HepG2 (cell line): ENCODE data around the gene AMBRA1. TPM values are rescaled to one million over a fixed set of nuclear protein-coding genes. Genes with fewer than 3 reads are reported as not detected.
A peak's percentile ranks its signal among the peaks of the same experiment; 100 is the strongest.

ENCODE experiments used
- AHR ChIP-seq: IDR thresholded peaks from 2 replicates; pipeline ENCODE4 v1.6.1; 2018; ENCODE audit warnings: missing genetic modification reagents, missing compliant biosample characterization
- ARNTL ChIP-seq: sonication (generic); formaldehyde crosslinking; IDR thresholded peaks from 2 replicates; pipeline ENCODE4 v1.4.0; 2020; ENCODE audit warnings: mild to moderate bottlenecking, missing genetic modification reagents
- BHLHE40 ChIP-seq: IDR thresholded peaks from 2 replicates; pipeline ENCODE4 v1.6.1; 2011; ENCODE audit warnings: low read length, improper control_type of control experiment
- FOXP4 ChIP-seq: sonication (generic); formaldehyde crosslinking; IDR thresholded peaks from 2 replicates; pipeline ENCODE4 v1.4.0; 2020; ENCODE audit warnings: missing genetic modification reagents
- KAT2B ChIP-seq: fragments of 150-350 bp; IDR thresholded peaks from 2 replicates; pipeline ENCODE4 v1.6.1; 2014; ENCODE audit warnings: low read depth, low read length, borderline replicate concordance
- KDM5A ChIP-seq: fragments of 200-600 bp; sonication (generic); IDR thresholded peaks from 2 replicates; pipeline ENCODE4 v1.7.0; 2018; ENCODE audit warnings: antibody characterized with exemption, mild to moderate bottlenecking, low read length, borderline replicate concordance
- MIER2 ChIP-seq: IDR thresholded peaks from 2 replicates; pipeline ENCODE4 v1.6.1; 2016; ENCODE audit warnings: missing biosample characterization, missing genetic modification reagents
- NCOA1 ChIP-seq: sonication (generic); formaldehyde crosslinking; IDR thresholded peaks from 2 replicates; pipeline ENCODE4 v1.9.0; 2021; ENCODE audit warnings: missing genetic modification reagents
- PRDM15 ChIP-seq: sonication (generic); formaldehyde crosslinking; IDR thresholded peaks from 2 replicates; pipeline ENCODE4 v1.4.0; 2020; ENCODE audit warnings: missing genetic modification reagents
- REL ChIP-seq: sonication (generic); formaldehyde crosslinking; conservative IDR thresholded peaks from 2 replicates; pipeline ENCODE4 v1.8.0; 2022; ENCODE audit warnings: mild to moderate bottlenecking, missing genetic modification reagents, moderate library complexity
- RXRA ChIP-seq: sonication (generic); formaldehyde crosslinking; IDR thresholded peaks from 2 replicates; pipeline ENCODE4 v1.5.1; 2020; ENCODE audit warnings: missing genetic modification reagents
- SALL1 ChIP-seq: sonication (generic); formaldehyde crosslinking; IDR thresholded peaks from 2 replicates; pipeline ENCODE4 v1.8.0; 2022; ENCODE audit warnings: mild to moderate bottlenecking, missing genetic modification reagents
- SMAD1 ChIP-seq: sonication (generic); formaldehyde crosslinking; IDR thresholded peaks from 2 replicates; pipeline ENCODE4 v1.4.0; 2020; ENCODE audit warnings: missing genetic modification reagents, low read depth, mild to moderate bottlenecking, borderline replicate concordance
- TERF1 ChIP-seq: sonication (generic); formaldehyde crosslinking; IDR thresholded peaks from 2 replicates; pipeline ENCODE4 v1.8.0; 2022; ENCODE audit warnings: mild to moderate bottlenecking, missing genetic modification reagents, moderate library complexity
- ZFY ChIP-seq: sonication (generic); formaldehyde crosslinking; IDR thresholded peaks from 2 replicates; pipeline ENCODE4 v1.4.0; 2020; ENCODE audit warnings: missing genetic modification reagents
- ZNF678 ChIP-seq: sonication (generic); formaldehyde crosslinking; IDR thresholded peaks from 2 replicates; pipeline ENCODE4 v1.4.0; 2020; ENCODE audit warnings: mild to moderate bottlenecking, missing genetic modification reagents
- ZNF761 ChIP-seq: sonication (generic); formaldehyde crosslinking; conservative IDR thresholded peaks from 2 replicates; pipeline ENCODE4 v1.4.0; 2020; ENCODE audit warnings: mild to moderate bottlenecking, missing genetic modification reagents
- ZNF782 ChIP-seq: sonication (generic); formaldehyde crosslinking; IDR thresholded peaks from 2 replicates; pipeline ENCODE4 v1.4.0; 2020; ENCODE audit warnings: missing genetic modification reagents, mild to moderate bottlenecking, borderline replicate concordance
- ZSCAN9 ChIP-seq: IDR thresholded peaks from 2 replicates; pipeline ENCODE4 v1.6.1; 2016; ENCODE audit warnings: borderline replicate concordance
- polyA plus RNA-seq, 8 experiments: library from polyadenylated mRNA; depleted of rRNA in 3 of 8; stranded (reverse) in 7 of 8; unstranded in 1 of 8; fragments of >200 nt; fragmentation: Illumina TruSeq in 4 of 8; extraction: Trizol in 4 of 8; gene quantifications; 2 replicates each; pipeline versions ENCODE4 v1.2.1 to v1.2.3, GENCODE V29; 2011 to 2016; ENCODE audit warnings: low read depth in 4 of 8, missing spikeins in 1 of 8, mixed read lengths in 1 of 8; ENCODE audit not compliant: insufficient read depth in 1 of 8
- total RNA-seq, 5 experiments: library from RNA; depleted of rRNA; stranded (reverse); fragments of >200 nt; fragmentation: Illumina TruSeq; extraction: Trizol; gene quantifications; 2 replicates each; pipeline ENCODE4 v1.2.3, GENCODE V29; 2016; ENCODE audit warnings: low read depth in 1 of 5
- TF ChIP-seq, protein P1 (sequence below): sonication (generic); formaldehyde crosslinking; IDR thresholded peaks from 2 replicates; pipeline ENCODE4 v1.4.0; 2020; ENCODE audit warnings: mild to moderate bottlenecking, missing genetic modification reagents
- TF ChIP-seq, protein P2 (sequence below): sonication (generic); formaldehyde crosslinking; IDR thresholded peaks from 2 replicates; pipeline ENCODE4 v1.4.0; 2020; ENCODE audit warnings: missing genetic modification reagents

Gene AMBRA1
- total and polyA plus RNA-seq, 2 of the 13 experiments (the other 11 are each of a cell fraction or from before 2014, with no cell fraction given), result 15.7 to 26.0 TPM

DNA sequence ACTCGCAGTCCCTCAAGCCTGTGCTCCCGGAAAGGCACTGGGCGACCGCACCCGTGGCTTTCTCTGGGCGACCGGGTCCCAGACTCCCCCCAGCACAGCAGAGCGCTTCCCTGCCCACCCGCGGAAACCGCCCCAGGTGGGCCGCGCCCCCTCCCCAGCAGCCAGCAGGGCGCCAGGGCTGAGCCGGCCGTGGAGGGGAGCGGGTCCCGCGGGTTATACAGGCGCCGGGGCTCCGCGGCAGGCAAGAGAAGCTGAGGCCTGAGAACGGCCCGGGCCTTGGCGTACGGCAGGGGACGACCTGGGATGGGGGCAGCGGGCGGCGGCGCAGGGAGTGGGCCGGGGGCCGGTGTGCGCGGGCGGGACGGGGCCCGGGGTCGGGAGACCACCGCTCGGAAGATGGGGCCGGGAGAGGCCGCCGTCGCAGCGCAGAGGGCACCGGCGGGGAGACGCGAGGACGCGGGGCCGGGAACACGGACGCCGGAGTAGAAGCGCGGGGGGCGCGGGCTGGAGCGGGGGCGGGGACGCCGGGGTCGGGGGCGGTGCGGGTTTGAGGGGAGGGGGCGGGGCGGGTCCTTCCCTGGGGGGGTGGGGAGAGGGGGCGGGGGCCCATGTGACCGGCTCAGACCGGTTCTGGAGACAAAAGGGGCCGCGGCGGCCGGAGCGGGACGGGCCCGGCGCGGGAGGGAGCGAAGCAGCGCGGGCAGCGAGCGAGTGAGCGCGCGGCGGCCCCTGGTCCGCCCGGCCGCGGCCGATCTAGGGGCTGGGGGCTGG lies 212.6 kb downstream of the AMBRA1 start, which contains the start of gene MDK (continued):
- TF ChIP-seq KAT2B (no peak), MIER2 (CRISPR knock-in tag) (no peak), NCOA1 (CRISPR knock-in tag) (no peak), RXRA (0 out of 2 replicates have a peak, but pooled peaks have one; percentile 6), ZFY (CRISPR knock-in tag) (peak; percentile 49), KDM5A (peak; percentile 7; the same call in 1 of the 2 replicates), PRDM15 (no peak), SMAD1 (CRISPR knock-in tag) (no peak), ZSCAN9 (CRISPR knock-in tag) (no peak), REL (no peak; the same call in 1 of the 2 replicates), ARNTL (no peak), AHR (CRISPR knock-in tag) (no peak), BHLHE40 (no peak), FOXP4 (CRISPR knock-in tag) (no peak), TERF1 (CRISPR knock-in tag) (peak; percentile 53; the same call in 1 of the 2 replicates), SALL1 (CRISPR knock-in tag) (no peak; the same call in 1 of the 2 replicates), ZNF761 (CRISPR knock-in tag) (no peak), ZNF782 (CRISPR knock-in tag) (0 out of 2 replicates have a peak, but pooled peaks have one; percentile 5), ZNF678 (CRISPR knock-in tag) (no peak)
- TF ChIP-seq, protein P1, sequence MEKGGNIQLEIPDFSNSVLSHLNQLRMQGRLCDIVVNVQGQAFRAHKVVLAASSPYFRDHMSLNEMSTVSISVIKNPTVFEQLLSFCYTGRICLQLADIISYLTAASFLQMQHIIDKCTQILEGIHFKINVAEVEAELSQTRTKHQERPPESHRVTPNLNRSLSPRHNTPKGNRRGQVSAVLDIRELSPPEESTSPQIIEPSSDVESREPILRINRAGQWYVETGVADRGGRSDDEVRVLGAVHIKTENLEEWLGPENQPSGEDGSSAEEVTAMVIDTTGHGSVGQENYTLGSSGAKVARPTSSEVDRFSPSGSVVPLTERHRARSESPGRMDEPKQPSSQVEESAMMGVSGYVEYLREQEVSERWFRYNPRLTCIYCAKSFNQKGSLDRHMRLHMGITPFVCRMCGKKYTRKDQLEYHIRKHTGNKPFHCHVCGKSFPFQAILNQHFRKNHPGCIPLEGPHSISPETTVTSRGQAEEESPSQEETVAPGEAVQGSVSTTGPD (CRISPR knock-in tag), result no peak
- TF ChIP-seq, protein P2, sequence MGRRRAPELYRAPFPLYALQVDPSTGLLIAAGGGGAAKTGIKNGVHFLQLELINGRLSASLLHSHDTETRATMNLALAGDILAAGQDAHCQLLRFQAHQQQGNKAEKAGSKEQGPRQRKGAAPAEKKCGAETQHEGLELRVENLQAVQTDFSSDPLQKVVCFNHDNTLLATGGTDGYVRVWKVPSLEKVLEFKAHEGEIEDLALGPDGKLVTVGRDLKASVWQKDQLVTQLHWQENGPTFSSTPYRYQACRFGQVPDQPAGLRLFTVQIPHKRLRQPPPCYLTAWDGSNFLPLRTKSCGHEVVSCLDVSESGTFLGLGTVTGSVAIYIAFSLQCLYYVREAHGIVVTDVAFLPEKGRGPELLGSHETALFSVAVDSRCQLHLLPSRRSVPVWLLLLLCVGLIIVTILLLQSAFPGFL (CRISPR knock-in tag), result no peak
